ENCODE measurements around the gene ZXDC. TPM values are rescaled to one million over a fixed set of nuclear protein-coding genes. Genes with fewer than 3 reads are reported as not detected.

The ZXDC gene
- total RNA-seq, 1 donor from 2014 or later = 45.4 TPM

GRCh38 chr3:126398423-126399350 lies 77.0 kb downstream of the ZXDC start:
- no peak for ATAC-seq (ENCODE audit: low read depth)
- intact Hi-C loops (cut with micrococcal nuclease) = no loop called here
- TF ChIP-seq CTCF (IDR thresholded peaks at IDR 0.05) = no peak
- H3K27ac Mint-ChIP-seq = no peak overlapping the region
- H3K27me3 Mint-ChIP-seq = peaks cover 19% of the 10 kb centered on the region
- peaks cover 12% of the 10 kb centered on the region for H3K9me3 Mint-ChIP-seq
- no peaks in the 10 kb centered on the region for H3K4me1 Mint-ChIP-seq
- no peaks in the 10 kb centered on the region for H3K36me3 Mint-ChIP-seq (ENCODE audit: low read depth)
- CTCF ChIA-PET = no interaction called here
- no peak for DNase-seq
- POLR2A ChIA-PET = no interaction called here
- H3K4me3 Mint-ChIP-seq = no peak overlapping the region

- Mint-ChIP-seq H3K36me3 (ENCODE audit: low read depth) (no peaks in the 10 kb centered on the region), H3K9me3 (peaks cover 12% of the 10 kb centered on the region), H3K4me1 (no peaks in the 10 kb centered on the region), H3K4me3 (no peak overlapping the region), H3K27me3 (peaks cover 24% of the 10 kb centered on the region), H3K27ac (no peak overlapping the region)
- POLR2A ChIA-PET = no interaction called here
- CTCF ChIA-PET = no interaction called here
- no peak for ATAC-seq (ENCODE audit: low read depth)
- DNase-seq = no peak
- TF ChIP-seq CTCF (IDR thresholded peaks at IDR 0.05) = no peak
- intact Hi-C loops (cut with micrococcal nuclease) = no loop called here
Measured at GRCh38 chr3:126397610-126398422, 77.9 kb downstream of the ZXDC start.

- intact Hi-C loops (cut with micrococcal nuclease) = no loop called here
- no peak for TF ChIP-seq CTCF (IDR thresholded peaks at IDR 0.05)
- CTCF ChIA-PET = no interaction called here
Measured at GRCh38 chr3:126396536-126396935, 79.2 kb downstream of the ZXDC start.

GRCh38 chr3:126395846-126396513 lies 79.7 kb downstream of the ZXDC start:
- no peak overlapping the region for H3K4me3 Mint-ChIP-seq
- ChIA-PET POLR2A (no interaction called here), CTCF (no interaction called here)
- H3K4me1 Mint-ChIP-seq = no peaks in the 10 kb centered on the region
- no peak for TF ChIP-seq CTCF (IDR thresholded peaks at IDR 0.05)
- H3K36me3 Mint-ChIP-seq (ENCODE audit: low read depth) = no peaks in the 10 kb centered on the region
- intact Hi-C loops (cut with micrococcal nuclease) = no loop called here
- peaks cover 12% of the 10 kb centered on the region for H3K9me3 Mint-ChIP-seq
- no peak overlapping the region for H3K27ac Mint-ChIP-seq
- no peak for DNase-seq
- H3K27me3 Mint-ChIP-seq = peaks cover 38% of the 10 kb centered on the region
- no peak for ATAC-seq (ENCODE audit: low read depth)

More at GRCh38 chr3:126396536-126396935, 79.2 kb downstream of the ZXDC start:
- Mint-ChIP-seq H3K9me3 (peaks cover 12% of the 10 kb centered on the region), H3K27ac (no peak overlapping the region), H3K4me3 (no peak overlapping the region), H3K36me3 (ENCODE audit: low read depth) (no peaks in the 10 kb centered on the region), H3K27me3 (peaks cover 32% of the 10 kb centered on the region), H3K4me1 (no peaks in the 10 kb centered on the region)
- DNase-seq = no peak
- no peak for ATAC-seq (ENCODE audit: low read depth)
- POLR2A ChIA-PET = no interaction called here

GRCh38 chr3:126394977-126395321 lies 80.7 kb downstream of the ZXDC start:
- Mint-ChIP-seq H3K27ac (no peak overlapping the region), H3K9me3 (peaks cover 8% of the 10 kb centered on the region), H3K4me1 (peaks cover 4% of the 10 kb centered on the region), H3K36me3 (ENCODE audit: low read depth) (no peaks in the 10 kb centered on the region), H3K4me3 (no peak overlapping the region), H3K27me3 (peaks cover 42% of the 10 kb centered on the region)
- CTCF ChIA-PET = no interaction called here
- POLR2A ChIA-PET = no interaction called here
- DNase-seq = no peak
- ATAC-seq (ENCODE audit: low read depth) = no peak
- TF ChIP-seq CTCF (IDR thresholded peaks at IDR 0.05) = no peak
- intact Hi-C loops (cut with micrococcal nuclease) = no loop called here

Measured in activated B cell treated with CpG ODN at 0.5 μM for 24 hours (primary cell).